Activated CD4-positive, alpha-beta T cell treated with anti-CD3 and anti-CD28 coated beads, Interleukin-2, amount 10 ng/mL, durations not matched to agents 24 days and 14 days (primary cell): Measurements from ENCODE around the gene INPP5B. TPM values are rescaled to one million over a fixed set of nuclear protein-coding genes. Genes with fewer than 3 reads are reported as not detected.

Experiments
- DNase-seq: peaks from one replicate; pipeline ENCODE4 v3.0.0; 2022
- H3K27ac Mint-ChIP-seq: one replicate; pipeline ENCODE4 v1.8.0; 2022; ENCODE audit warnings: mild to moderate bottlenecking, mixed read lengths
- H3K27me3 Mint-ChIP-seq: one replicate; pipeline ENCODE4 v1.8.0; 2022; ENCODE audit warnings: mixed read lengths
- H3K36me3 Mint-ChIP-seq: one replicate; pipeline ENCODE4 v1.8.0; 2022; ENCODE audit warnings: low read depth, mild to moderate bottlenecking, mixed read lengths
- H3K4me1 Mint-ChIP-seq: one replicate; pipeline ENCODE4 v1.8.0; 2021; ENCODE audit warnings: mixed read lengths
- H3K4me3 Mint-ChIP-seq: one replicate; pipeline ENCODE4 v1.8.0; 2022; ENCODE audit warnings: mild to moderate bottlenecking, moderate library complexity, mixed read lengths
- H3K9me3 Mint-ChIP-seq: one replicate; pipeline ENCODE4 v1.8.0; 2021; ENCODE audit warnings: mixed read lengths
- intact Hi-C: fragments of 100-400 bp; cut with micrococcal nuclease; formaldehyde crosslinking; loops from one replicate; pipeline ENCODE4 v1.15.1; 2023
- total RNA-seq: library from RNA; stranded (reverse); gene quantifications from 2 replicates; pipeline ENCODE4 v1.2.3, GENCODE V29; 2022

Gene INPP5B
- total RNA-seq, 1 donor from 2014 or later: 27.2 TPM

GRCh38 chr1:37955685-37956084 lies 8.8 kb upstream of the INPP5B start:
- intact Hi-C loops: no loop called here
- Mint-ChIP-seq H3K4me1 (peaks cover 2% of the 10 kb centered on the region), H3K27ac (no peak overlapping the region)

GRCh38 chr1:37954316-37954971 lies 7.6 kb upstream of the INPP5B start:
- H3K27ac Mint-ChIP-seq: no peak overlapping the region
- no peak for DNase-seq
- no peaks in the 10 kb centered on the region for H3K9me3 Mint-ChIP-seq
- H3K4me1 Mint-ChIP-seq: peaks cover 2% of the 10 kb centered on the region
- no peaks in the 10 kb centered on the region for H3K27me3 Mint-ChIP-seq
- peaks cover 20% of the 10 kb centered on the region for H3K36me3 Mint-ChIP-seq
- intact Hi-C loops: no loop called here
- no peak overlapping the region for H3K4me3 Mint-ChIP-seq

More at GRCh38 chr1:37955685-37956084, 8.8 kb upstream of the INPP5B start:
- DNase-seq: no peak
- Mint-ChIP-seq H3K36me3 (peaks cover 28% of the 10 kb centered on the region), H3K27me3 (no peaks in the 10 kb centered on the region), H3K4me3 (no peak overlapping the region), H3K9me3 (no peaks in the 10 kb centered on the region)

- intact Hi-C loops: no loop called here
- Mint-ChIP-seq H3K27ac (no peak overlapping the region), H3K4me1 (peaks cover 2% of the 10 kb centered on the region)
Observed at GRCh38 chr1:37952738-37953137, 5.9 kb upstream of the INPP5B start.

GRCh38 chr1:37951783-37952624 lies 5.2 kb upstream of the INPP5B start:
- peaks cover 5% of the 10 kb centered on the region for H3K4me1 Mint-ChIP-seq
- no peaks in the 10 kb centered on the region for H3K27me3 Mint-ChIP-seq
- H3K36me3 Mint-ChIP-seq: peaks cover 5% of the 10 kb centered on the region

More at GRCh38 chr1:37952738-37953137, 5.9 kb upstream of the INPP5B start:
- Mint-ChIP-seq H3K4me3 (no peak overlapping the region), H3K36me3 (peaks cover 10% of the 10 kb centered on the region), H3K27me3 (no peaks in the 10 kb centered on the region), H3K9me3 (no peaks in the 10 kb centered on the region)
- no peak for DNase-seq

DNA sequence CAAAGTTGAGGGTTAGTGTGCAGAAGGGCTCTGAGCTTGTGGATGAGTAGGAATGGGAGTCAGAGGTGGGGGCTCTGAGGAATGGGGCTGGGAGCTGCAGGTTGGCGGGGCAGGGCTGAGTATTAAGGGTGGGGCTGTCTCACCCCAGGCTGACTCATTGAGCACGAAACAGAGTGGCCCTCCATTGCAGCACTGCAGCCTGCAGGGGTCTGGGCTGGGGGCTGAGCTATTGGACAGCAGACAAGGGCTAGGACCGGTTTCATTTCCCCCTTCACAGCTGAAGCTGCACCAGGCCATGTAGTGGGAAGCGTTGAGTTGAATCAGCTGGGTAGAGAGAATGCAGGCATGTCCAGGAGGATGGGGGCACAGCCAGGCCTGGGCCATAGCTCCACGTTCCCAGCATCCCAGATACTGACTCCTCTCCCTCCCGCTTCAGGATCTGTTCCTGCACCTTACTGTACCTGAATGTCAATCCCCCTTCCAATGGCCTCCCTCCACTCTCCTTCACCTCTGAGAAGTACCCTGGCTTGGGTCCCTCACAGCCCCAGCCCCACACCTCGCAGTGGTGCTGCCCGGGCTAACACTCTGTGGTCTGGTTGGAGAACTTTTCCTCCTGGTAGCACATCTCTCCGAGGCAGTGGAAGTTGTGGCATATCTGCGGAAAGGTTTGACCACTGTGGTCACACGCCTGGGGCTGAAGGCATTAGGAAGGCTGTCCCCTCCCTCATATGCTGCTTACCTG lies 4.4 kb upstream of the INPP5B start:
- DNase-seq: no peak
- no peaks in the 10 kb centered on the region for H3K27me3 Mint-ChIP-seq
- no peaks in the 10 kb centered on the region for H3K9me3 Mint-ChIP-seq
- H3K4me1 Mint-ChIP-seq: peaks cover 11% of the 10 kb centered on the region
- H3K4me3 Mint-ChIP-seq: no peak overlapping the region
- H3K27ac Mint-ChIP-seq: no peak overlapping the region
- H3K36me3 Mint-ChIP-seq: peaks cover 3% of the 10 kb centered on the region
- intact Hi-C loops: no loop called here

More at GRCh38 chr1:37951783-37952624, 5.2 kb upstream of the INPP5B start:
- Mint-ChIP-seq H3K27ac (no peak overlapping the region), H3K9me3 (no peaks in the 10 kb centered on the region), H3K4me3 (no peak overlapping the region)
- DNase-seq: no peak
- intact Hi-C loops: no loop called here

DNA sequence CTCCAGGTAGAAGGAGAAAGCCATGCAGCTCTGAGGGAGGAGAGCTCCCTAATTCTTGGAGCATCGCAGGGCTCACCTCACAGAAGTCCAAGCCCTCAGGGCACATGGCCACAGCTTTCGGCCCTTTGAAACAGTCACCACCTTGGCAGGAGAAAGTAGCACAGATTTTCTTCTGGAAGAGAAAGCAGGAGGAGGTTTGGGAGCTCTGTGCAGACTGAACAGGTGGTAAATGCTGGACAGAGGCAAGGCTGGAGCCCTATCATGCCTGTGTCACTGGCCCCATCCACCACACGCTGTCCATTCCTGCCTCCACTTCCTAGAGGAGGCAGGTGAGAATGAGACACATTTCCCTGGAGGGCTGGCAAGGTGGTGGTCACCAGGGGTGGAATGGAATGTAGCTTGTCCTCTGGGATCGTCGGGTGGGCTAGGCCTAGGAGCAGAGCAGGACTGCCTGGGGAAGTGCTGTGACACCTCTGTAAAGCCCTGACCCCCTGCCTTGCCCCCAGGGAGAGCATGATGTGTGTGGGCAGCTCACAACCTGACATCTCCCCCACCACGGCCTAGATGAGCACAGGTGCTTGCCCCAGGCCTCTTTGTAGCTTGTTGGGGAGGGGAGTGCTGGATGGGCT lies 2.8 kb upstream of the INPP5B start:
- intact Hi-C loops: no loop called here
- no peak for DNase-seq
- H3K27me3 Mint-ChIP-seq: no peaks in the 10 kb centered on the region
- H3K9me3 Mint-ChIP-seq: no peaks in the 10 kb centered on the region
- peaks cover 2% of the 10 kb centered on the region for H3K36me3 Mint-ChIP-seq
- peaks cover 13% of the 10 kb centered on the region for H3K4me1 Mint-ChIP-seq
- no peak overlapping the region for H3K27ac Mint-ChIP-seq
- no peak overlapping the region for H3K4me3 Mint-ChIP-seq

- H3K27ac Mint-ChIP-seq: no peak overlapping the region
Observed at GRCh38 chr1:37948841-37949240, 2.0 kb upstream of the INPP5B start.

GRCh38 chr1:37948166-37948565 lies 1.3 kb upstream of the INPP5B start:
- Mint-ChIP-seq H3K36me3 (peaks cover 4% of the 10 kb centered on the region), H3K27ac (no peak overlapping the region)
- intact Hi-C loops: no loop called here

More at GRCh38 chr1:37948841-37949240, 2.0 kb upstream of the INPP5B start:
- no peak for DNase-seq
- H3K27me3 Mint-ChIP-seq: no peaks in the 10 kb centered on the region
- peaks cover 13% of the 10 kb centered on the region for H3K4me1 Mint-ChIP-seq
- intact Hi-C loops: no loop called here
- peaks cover 2% of the 10 kb centered on the region for H3K36me3 Mint-ChIP-seq
- no peaks in the 10 kb centered on the region for H3K9me3 Mint-ChIP-seq
- H3K4me3 Mint-ChIP-seq: no peak overlapping the region

GRCh38 chr1:37947364-37947763 lies 511 bp upstream of the INPP5B start:
- Mint-ChIP-seq H3K27ac (peak overlapping the region; percentile 99), H3K27me3 (no peaks in the 10 kb centered on the region), H3K4me3 (peak overlapping the region; percentile 96), H3K9me3 (no peaks in the 10 kb centered on the region), H3K36me3 (peaks cover 6% of the 10 kb centered on the region), H3K4me1 (peaks cover 13% of the 10 kb centered on the region)
- intact Hi-C loops: loop anchor here (1.0 kb wide), 1 partner anchor 16 kb away; no protein-coding TSS in a partner anchor
- no peak for DNase-seq

More at GRCh38 chr1:37948166-37948565, 1.3 kb upstream of the INPP5B start:
- Mint-ChIP-seq H3K9me3 (no peaks in the 10 kb centered on the region), H3K4me3 (no peak overlapping the region), H3K27me3 (no peaks in the 10 kb centered on the region), H3K4me1 (peaks cover 13% of the 10 kb centered on the region)
- DNase-seq: no peak

DNA sequence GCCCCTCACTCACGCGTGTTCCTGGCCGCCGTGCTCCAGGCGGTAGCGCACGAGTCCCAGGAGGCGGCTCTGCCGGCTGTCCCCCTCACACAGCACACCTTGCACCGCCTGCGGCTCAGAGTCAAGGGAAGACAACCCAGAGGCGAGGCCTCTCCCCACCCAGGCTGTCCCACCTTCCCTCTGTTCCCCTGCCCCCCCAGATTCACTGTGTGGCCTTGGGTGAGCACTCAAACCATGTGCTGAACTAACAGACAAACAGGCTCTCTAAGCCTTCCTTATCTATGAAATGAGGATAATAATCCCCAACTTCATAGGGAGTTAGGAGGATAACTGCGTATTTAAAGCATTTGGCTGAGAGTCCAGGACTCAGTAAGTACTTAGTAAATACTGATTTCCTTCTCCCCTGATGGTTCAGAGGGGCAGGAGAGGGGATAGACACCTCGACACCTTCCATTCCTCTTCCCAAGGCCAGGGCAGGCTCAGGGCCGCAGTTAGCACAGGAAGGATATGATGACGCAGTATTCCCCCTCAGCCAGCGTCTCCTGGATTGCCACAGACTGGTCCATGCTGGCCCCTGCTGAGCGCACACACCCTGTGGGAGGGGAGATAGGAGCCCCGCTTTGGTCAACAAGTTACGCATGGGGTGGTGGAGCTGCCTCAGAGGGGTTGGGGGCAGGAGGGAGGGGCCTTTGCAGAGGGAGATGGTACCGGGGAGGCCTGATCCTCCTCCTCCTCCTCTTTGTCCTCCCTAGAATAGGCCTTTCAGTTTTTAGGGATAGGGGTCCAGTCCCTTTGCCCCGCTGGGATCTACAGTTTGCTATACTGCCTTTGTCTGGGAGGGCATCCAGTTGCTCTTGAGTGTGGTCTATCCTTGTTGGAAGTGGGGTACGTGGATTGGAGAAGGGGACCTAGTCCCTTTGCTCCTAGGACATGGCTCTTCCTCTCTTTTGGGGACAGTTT lies 830 bp downstream of the INPP5B start:
- Mint-ChIP-seq H3K27me3 (no peaks in the 10 kb centered on the region), H3K4me1 (peaks cover 14% of the 10 kb centered on the region), H3K27ac (peak overlapping the region; percentile 99), H3K4me3 (peak overlapping the region; percentile 96), H3K9me3 (no peaks in the 10 kb centered on the region), H3K36me3 (peaks cover 8% of the 10 kb centered on the region)
- intact Hi-C loops: no loop called here
- no peak for DNase-seq

- H3K4me1 Mint-ChIP-seq: peaks cover 13% of the 10 kb centered on the region
- intact Hi-C loops: no loop called here
- no peak overlapping the region for H3K27ac Mint-ChIP-seq
Observed at GRCh38 chr1:37945251-37945650, 1.6 kb downstream of the INPP5B start.

DNA sequence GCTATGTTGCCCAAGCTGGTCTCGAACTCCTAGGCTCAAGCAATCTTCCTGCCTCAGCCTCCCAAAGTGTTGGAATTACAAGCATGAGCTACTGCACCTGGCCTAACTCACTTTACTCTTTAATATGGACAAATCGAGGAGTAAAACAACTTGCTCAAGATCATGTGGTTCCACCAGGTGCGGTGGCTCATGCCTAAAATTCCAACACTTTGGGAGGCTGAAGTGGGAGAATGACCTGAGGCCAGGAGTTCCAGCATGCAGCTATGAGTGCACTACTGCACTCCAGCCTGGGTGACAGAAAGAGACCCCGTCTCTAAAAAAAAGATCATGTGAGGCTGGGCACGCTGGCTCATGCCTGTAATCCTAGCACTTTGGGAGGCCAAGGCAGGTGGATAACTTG lies 2.0 kb downstream of the INPP5B start:
- H3K9me3 Mint-ChIP-seq: no peaks in the 10 kb centered on the region
- peaks cover 12% of the 10 kb centered on the region for H3K36me3 Mint-ChIP-seq
- no peak overlapping the region for H3K27ac Mint-ChIP-seq
- DNase-seq: no peak
- H3K4me1 Mint-ChIP-seq: peaks cover 13% of the 10 kb centered on the region
- no peak overlapping the region for H3K4me3 Mint-ChIP-seq
- intact Hi-C loops: no loop called here
- H3K27me3 Mint-ChIP-seq: no peaks in the 10 kb centered on the region

More at GRCh38 chr1:37945251-37945650, 1.6 kb downstream of the INPP5B start:
- H3K9me3 Mint-ChIP-seq: no peaks in the 10 kb centered on the region
- no peak for DNase-seq
- no peaks in the 10 kb centered on the region for H3K27me3 Mint-ChIP-seq
- H3K36me3 Mint-ChIP-seq: peaks cover 11% of the 10 kb centered on the region
- no peak overlapping the region for H3K4me3 Mint-ChIP-seq
